ENCODE results near the gene ALPK3. TPM values are rescaled to one million over a fixed set of nuclear protein-coding genes. Genes with fewer than 3 reads are reported as not detected.

The ALPK3 gene
- total and polyA plus RNA-seq, 10 of the 15 experiments (the other 5 are each of a cell fraction or from before 2014, with no cell fraction given), result under 0.01 to 0.05 (median 0.02) TPM; not detected in 6

- SMC1A ChIA-PET (ENCODE audit: uncharacterized antibody, unreplicated experiment), result no interaction called here
- Histone ChIP-seq H3K27me3 (replicated peaks in 1 of 2; ENCODE audit: control insufficient read depth in 2 of 2, insufficient read depth in 2 of 2, low read length in 1 of 2) (no peaks in the 10 kb centered on the region), H4K20me1 (ENCODE audit: control insufficient read depth, insufficient read depth) (no peaks in the 10 kb centered on the region), H2AFZ (ENCODE audit: control insufficient read depth, low read depth, low read length) (no peak overlapping the region), H3K9me3 (replicated peaks; ENCODE audit: control insufficient read depth, insufficient read depth, low read length) (no peaks in the 10 kb centered on the region), H3K4me3 (no peak overlapping the region), H3K9ac (ENCODE audit: control insufficient read depth, insufficient read depth, low read length) (no peak overlapping the region), H3K79me2 (ENCODE audit: control insufficient read depth, insufficient read depth, low read length) (no peaks in the 10 kb centered on the region), H3K27ac (ENCODE audit: control insufficient read depth, insufficient read depth) (no peak overlapping the region), H3K4me1 (ENCODE audit: control insufficient read depth, insufficient read depth, low read length) (no peaks in the 10 kb centered on the region), H3K36me3 (ENCODE audit: control insufficient read depth in 2 of 2, insufficient read depth in 2 of 2, low read length in 1 of 2) (no peaks in the 10 kb centered on the region), H3K4me2 (ENCODE audit: control insufficient read depth, insufficient read depth) (no peak overlapping the region)
- RAD21 ChIA-PET (ENCODE audit: unreplicated experiment), result no interaction called here
- FAIRE-seq, result no peak
- POLR2A ChIA-PET, result no interaction called here
- TF ChIP-seq ZNF384 (IDR thresholded peaks at IDR 0.05; ENCODE audit: borderline replicate concordance, low read depth, low read length) (no peak), CREM (IDR thresholded peaks at IDR 0.05; ENCODE audit: low read depth) (no peak), MEF2A (IDR thresholded peaks at IDR 0.05; ENCODE audit: insufficient read depth, low read depth, low read length) (no peak), BHLHE40 (IDR thresholded peaks at IDR 0.05; ENCODE audit: borderline replicate concordance in 1 of 2, low read depth in 2 of 2, low read length in 1 of 2) (no peak), STAT3 (IDR thresholded peaks at IDR 0.05; ENCODE audit: low read depth, low read length) (no peak), SMARCA5 (IDR thresholded peaks at IDR 0.05) (no peak), RAD21 (IDR thresholded peaks at IDR 0.05; ENCODE audit: insufficient read depth, low read depth, low read length) (no peak), SP1 (IDR thresholded peaks at IDR 0.05; ENCODE audit: low read depth, low read length) (no peak), IRF4 (IDR thresholded peaks at IDR 0.05; ENCODE audit: low read depth, low read length) (no peak), MLLT1 (IDR thresholded peaks at IDR 0.05) (no peak), ZZZ3 (IDR thresholded peaks at IDR 0.05; ENCODE audit: control insufficient read depth, insufficient read length, low read depth) (no peak), DPF2 (IDR thresholded peaks at IDR 0.05) (no peak), ZNF622 (IDR thresholded peaks at IDR 0.05) (no peak), ZNF217 (IDR thresholded peaks at IDR 0.05) (no peak), GABPA (IDR thresholded peaks at IDR 0.05; ENCODE audit: low read depth) (no peak)
- TF ChIP-seq, protein P1, sequence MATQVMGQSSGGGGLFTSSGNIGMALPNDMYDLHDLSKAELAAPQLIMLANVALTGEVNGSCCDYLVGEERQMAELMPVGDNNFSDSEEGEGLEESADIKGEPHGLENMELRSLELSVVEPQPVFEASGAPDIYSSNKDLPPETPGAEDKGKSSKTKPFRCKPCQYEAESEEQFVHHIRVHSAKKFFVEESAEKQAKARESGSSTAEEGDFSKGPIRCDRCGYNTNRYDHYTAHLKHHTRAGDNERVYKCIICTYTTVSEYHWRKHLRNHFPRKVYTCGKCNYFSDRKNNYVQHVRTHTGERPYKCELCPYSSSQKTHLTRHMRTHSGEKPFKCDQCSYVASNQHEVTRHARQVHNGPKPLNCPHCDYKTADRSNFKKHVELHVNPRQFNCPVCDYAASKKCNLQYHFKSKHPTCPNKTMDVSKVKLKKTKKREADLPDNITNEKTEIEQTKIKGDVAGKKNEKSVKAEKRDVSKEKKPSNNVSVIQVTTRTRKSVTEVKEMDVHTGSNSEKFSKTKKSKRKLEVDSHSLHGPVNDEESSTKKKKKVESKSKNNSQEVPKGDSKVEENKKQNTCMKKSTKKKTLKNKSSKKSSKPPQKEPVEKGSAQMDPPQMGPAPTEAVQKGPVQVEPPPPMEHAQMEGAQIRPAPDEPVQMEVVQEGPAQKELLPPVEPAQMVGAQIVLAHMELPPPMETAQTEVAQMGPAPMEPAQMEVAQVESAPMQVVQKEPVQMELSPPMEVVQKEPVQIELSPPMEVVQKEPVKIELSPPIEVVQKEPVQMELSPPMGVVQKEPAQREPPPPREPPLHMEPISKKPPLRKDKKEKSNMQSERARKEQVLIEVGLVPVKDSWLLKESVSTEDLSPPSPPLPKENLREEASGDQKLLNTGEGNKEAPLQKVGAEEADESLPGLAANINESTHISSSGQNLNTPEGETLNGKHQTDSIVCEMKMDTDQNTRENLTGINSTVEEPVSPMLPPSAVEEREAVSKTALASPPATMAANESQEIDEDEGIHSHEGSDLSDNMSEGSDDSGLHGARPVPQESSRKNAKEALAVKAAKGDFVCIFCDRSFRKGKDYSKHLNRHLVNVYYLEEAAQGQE (IDR thresholded peaks at IDR 0.05; ENCODE audit: low read depth, low read length), result no peak
- TF ChIP-seq, protein P2, sequence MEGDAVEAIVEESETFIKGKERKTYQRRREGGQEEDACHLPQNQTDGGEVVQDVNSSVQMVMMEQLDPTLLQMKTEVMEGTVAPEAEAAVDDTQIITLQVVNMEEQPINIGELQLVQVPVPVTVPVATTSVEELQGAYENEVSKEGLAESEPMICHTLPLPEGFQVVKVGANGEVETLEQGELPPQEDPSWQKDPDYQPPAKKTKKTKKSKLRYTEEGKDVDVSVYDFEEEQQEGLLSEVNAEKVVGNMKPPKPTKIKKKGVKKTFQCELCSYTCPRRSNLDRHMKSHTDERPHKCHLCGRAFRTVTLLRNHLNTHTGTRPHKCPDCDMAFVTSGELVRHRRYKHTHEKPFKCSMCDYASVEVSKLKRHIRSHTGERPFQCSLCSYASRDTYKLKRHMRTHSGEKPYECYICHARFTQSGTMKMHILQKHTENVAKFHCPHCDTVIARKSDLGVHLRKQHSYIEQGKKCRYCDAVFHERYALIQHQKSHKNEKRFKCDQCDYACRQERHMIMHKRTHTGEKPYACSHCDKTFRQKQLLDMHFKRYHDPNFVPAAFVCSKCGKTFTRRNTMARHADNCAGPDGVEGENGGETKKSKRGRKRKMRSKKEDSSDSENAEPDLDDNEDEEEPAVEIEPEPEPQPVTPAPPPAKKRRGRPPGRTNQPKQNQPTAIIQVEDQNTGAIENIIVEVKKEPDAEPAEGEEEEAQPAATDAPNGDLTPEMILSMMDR (IDR thresholded peaks at IDR 0.05 in 2 of 3, conservative IDR thresholded peaks at IDR 0.05 in 1 of 3; ENCODE audit: control insufficient read depth in 2 of 3, extremely low read depth in 1 of 3, insufficient read depth in 1 of 3, low read depth in 3 of 3, low read length in 3 of 3), result no peak
- CTCF ChIA-PET, result no interaction called here
- no TSS peak for BruUV-seq (replicated peaks)
- intact Hi-C loops (cut with micrococcal nuclease; ENCODE audit: unreplicated experiment), result no loop called here
- DNase-seq (ENCODE audit: low read depth, low spot score), result no peak
- in situ Hi-C loops (cut with MboI), result no loop called here
- no peak for ATAC-seq
- 38% methylated on average over 15 of the region's 15 CpGs for WGBS (ENCODE audit: insufficient coverage, insufficient replicate concordance, low lambda C conversion rate, missing lambda C conversion rate)
Measured at GRCh38 chr15:84857418-84858004, 40.4 kb downstream of the ALPK3 start.

Measured in GM12878 (cell line).